ENCODE results near the gene GABARAP. TPM values are rescaled to one million over a fixed set of nuclear protein-coding genes. Genes with fewer than 3 reads are reported as not detected.
A peak's percentile ranks its signal among the peaks of the same experiment; 100 is the strongest.

The GABARAP gene
- total and polyA plus RNA-seq, 2 of the 13 experiments (the other 11 are each of a cell fraction or from before 2014, with no cell fraction given): 161 to 310 TPM

GRCh38 chr17:7241783-7242716 is at the start of gene GABARAP (continued):
- TF ChIP-seq THAP9 (CRISPR knock-in tag; IDR thresholded peaks at IDR 0.05; ENCODE audit: borderline replicate concordance): peak; percentile 40; the same call in 1 of the 2 replicates
- 0 out of 2 replicates have a peak, but pooled peaks have one; percentile 11 for TF ChIP-seq ELF4 (CRISPR knock-in tag; IDR thresholded peaks at IDR 0.05; ENCODE audit: borderline replicate concordance)
- TF ChIP-seq BHLHE40 (IDR thresholded peaks at IDR 0.05; ENCODE audit: low read length): peak; percentile 23; the same call in 1 of the 2 replicates
- TF ChIP-seq, protein P1, sequence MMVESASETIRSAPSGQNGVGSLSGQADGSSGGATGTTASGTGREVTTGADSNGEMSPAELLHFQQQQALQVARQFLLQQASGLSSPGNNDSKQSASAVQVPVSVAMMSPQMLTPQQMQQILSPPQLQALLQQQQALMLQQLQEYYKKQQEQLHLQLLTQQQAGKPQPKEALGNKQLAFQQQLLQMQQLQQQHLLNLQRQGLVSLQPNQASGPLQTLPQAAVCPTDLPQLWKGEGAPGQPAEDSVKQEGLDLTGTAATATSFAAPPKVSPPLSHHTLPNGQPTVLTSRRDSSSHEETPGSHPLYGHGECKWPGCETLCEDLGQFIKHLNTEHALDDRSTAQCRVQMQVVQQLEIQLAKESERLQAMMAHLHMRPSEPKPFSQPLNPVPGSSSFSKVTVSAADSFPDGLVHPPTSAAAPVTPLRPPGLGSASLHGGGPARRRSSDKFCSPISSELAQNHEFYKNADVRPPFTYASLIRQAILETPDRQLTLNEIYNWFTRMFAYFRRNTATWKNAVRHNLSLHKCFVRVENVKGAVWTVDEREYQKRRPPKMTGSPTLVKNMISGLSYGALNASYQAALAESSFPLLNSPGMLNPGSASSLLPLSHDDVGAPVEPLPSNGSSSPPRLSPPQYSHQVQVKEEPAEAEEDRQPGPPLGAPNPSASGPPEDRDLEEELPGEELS (CRISPR knock-in tag; IDR thresholded peaks at IDR 0.05): no peak; the same call in 1 of the 2 replicates
- TF ChIP-seq KLF13 (CRISPR knock-in tag; IDR thresholded peaks at IDR 0.05): no peak
- peak; percentile 18 for TF ChIP-seq HMGXB3 (CRISPR knock-in tag; IDR thresholded peaks at IDR 0.05; ENCODE audit: borderline replicate concordance)
- TF ChIP-seq KLF15 (CRISPR knock-in tag; IDR thresholded peaks at IDR 0.05; ENCODE audit: borderline replicate concordance): peak; percentile 21; the same call in 1 of the 2 replicates
- peak; percentile 56; the same call in 1 of the 2 replicates for TF ChIP-seq ZFY (CRISPR knock-in tag; IDR thresholded peaks at IDR 0.05)
- peak; percentile 49; the same call in 1 of the 2 replicates for TF ChIP-seq DRAP1 (CRISPR knock-in tag; IDR thresholded peaks at IDR 0.05)
- no peak for TF ChIP-seq PAX8 (CRISPR knock-in tag; IDR thresholded peaks at IDR 0.05; ENCODE audit: borderline replicate concordance)
- TF ChIP-seq FOXO4 (CRISPR knock-in tag; conservative IDR thresholded peaks at IDR 0.05): no peak
- TF ChIP-seq ZNF878 (CRISPR knock-in tag; IDR thresholded peaks at IDR 0.05): peak; percentile 38; the same call in 1 of the 2 replicates
- TF ChIP-seq ZNF674 (CRISPR knock-in tag; IDR thresholded peaks at IDR 0.05; ENCODE audit: low read depth): 0 out of 2 replicates have a peak, but pooled peaks have one; percentile 43
